PC-9 (cell line): ENCODE data around the gene CACHD1. TPM values are rescaled to one million over a fixed set of nuclear protein-coding genes. Genes with fewer than 3 reads are reported as not detected.
"Not testable (repeated sequence)": the region's sequence is repeated elsewhere in the genome, so short reads cannot be mapped to it uniquely, and the experiment has no call there.

Experiments used
- BruUV-seq: library from RNA; stranded (reverse); fragments of 400-500 nt; replicated peaks from 2 replicates; lab custom pipeline; 2021; lab: Mats Ljungman, UMichigan
- CTCF ChIA-PET: fragments of 300-600 bp; sonication (Branson Sonifier 250); formaldehyde crosslinking; loops from one replicate; lab custom pipeline; 2022; ENCODE audit warnings: antibody characterized with exemption; lab: Charles Lee
- POLR2A ChIA-PET: fragments of 300-600 bp; sonication (Branson Sonifier 250); formaldehyde crosslinking; loops from one replicate; lab custom pipeline; 2022; ENCODE audit warnings: antibody characterized with exemption; ENCODE audit not compliant: unreplicated experiment; lab: Charles Lee
- DNase-seq, 2 experiments: peaks; one replicate each; pipeline versions ENCODE4 v3.0.0 to v3.0.0-alpha.2; 2015 to 2022; ENCODE audit warnings: mixed read lengths in 1 of 2
- H2AFZ ChIP-seq: fragments of 200-600 bp; sonication (generic); 2 replicates; pipeline ENCODE4 v1.8.1; 2017; ENCODE audit warnings: antibody characterized with exemption
- H3F3A ChIP-seq: fragments of 200-600 bp; sonication (generic); 2 replicates; pipeline ENCODE4 v1.8.1; 2017; ENCODE audit warnings: antibody characterized with exemption, mild to moderate bottlenecking, low read depth; ENCODE audit not compliant: insufficient read depth
- H3K27ac ChIP-seq: fragments of 200-600 bp; sonication (generic); 2 replicates; pipeline ENCODE4 v1.6.1; 2016; ENCODE audit warnings: mixed run types
- H3K27me3 ChIP-seq: fragments of 200-600 bp; sonication (generic); 2 replicates; pipeline ENCODE4 v1.6.1; 2016; ENCODE audit warnings: low read depth, mixed run types; ENCODE audit not compliant: insufficient read depth
- H3K36me3 ChIP-seq: fragments of 200-600 bp; sonication (generic); 2 replicates; pipeline ENCODE4 v1.6.1; 2016; ENCODE audit warnings: low read depth, mixed run types
- H3K4me1 ChIP-seq: fragments of 200-600 bp; sonication (generic); replicated peaks from 2 replicates; pipeline ENCODE4 v1.6.1; 2016; ENCODE audit warnings: mixed run types; ENCODE audit not compliant: insufficient read depth
- H3K4me2 ChIP-seq: fragments of 200-600 bp; sonication (generic); 2 replicates; pipeline ENCODE4 v1.6.1; 2017; ENCODE audit warnings: mixed run types
- H3K4me3 ChIP-seq: fragments of 200-600 bp; sonication (generic); 2 replicates; pipeline ENCODE4 v1.6.1; 2016; ENCODE audit warnings: mixed run types
- H3K79me2 ChIP-seq: fragments of 200-600 bp; sonication (generic); 2 replicates; pipeline ENCODE4 v1.6.1; 2017; ENCODE audit warnings: low read depth, mixed run types
- H3K9me2 ChIP-seq: fragments of 200-600 bp; sonication (generic); 2 replicates; pipeline ENCODE4 v1.8.1; 2017; ENCODE audit warnings: mild to moderate bottlenecking; ENCODE audit not compliant: insufficient read depth
- H3K9me3 ChIP-seq: fragments of 200-600 bp; sonication (generic); 2 replicates; pipeline ENCODE4 v1.8.1; 2016; ENCODE audit warnings: low read depth; ENCODE audit not compliant: insufficient read depth
- H4K20me1 ChIP-seq: fragments of 200-600 bp; sonication (generic); 2 replicates; pipeline ENCODE4 v1.8.1; 2017; ENCODE audit not compliant: insufficient read depth
- CTCF ChIP-seq: fragments of 200-600 bp; sonication (generic); conservative IDR thresholded peaks from 2 replicates; pipeline ENCODE4 v1.6.1; 2017; ENCODE audit warnings: mixed run types, antibody characterized with exemption, mild to moderate bottlenecking, moderate library complexity
- EZH2 ChIP-seq: fragments of 200-600 bp; sonication (generic); IDR thresholded peaks from 2 replicates; pipeline ENCODE4 v1.8.0; 2017; ENCODE audit warnings: antibody characterized with exemption, low read depth
- intact Hi-C: fragments of 100-400 bp; cut with micrococcal nuclease; formaldehyde crosslinking; loops from one replicate; pipeline ENCODE4 v1.10.0; 2022; ENCODE audit not compliant: unreplicated experiment
- microRNA-seq: library from miRNA; unstranded; fragments of <30 nt; microRNA quantifications from one replicate; pipeline ENCODE4 v1.2.0, GENCODE V29; 2021; ENCODE audit warnings: borderline number of aligned reads, borderline replicate concordance
- total RNA-seq: library from RNA; stranded (reverse); gene quantifications from 2 replicates; pipeline ENCODE4 v1.2.3, GENCODE V29; 2021

The CACHD1 gene
- total RNA-seq, 1 experiment from 2014 or later = 3.1 TPM

DNA sequence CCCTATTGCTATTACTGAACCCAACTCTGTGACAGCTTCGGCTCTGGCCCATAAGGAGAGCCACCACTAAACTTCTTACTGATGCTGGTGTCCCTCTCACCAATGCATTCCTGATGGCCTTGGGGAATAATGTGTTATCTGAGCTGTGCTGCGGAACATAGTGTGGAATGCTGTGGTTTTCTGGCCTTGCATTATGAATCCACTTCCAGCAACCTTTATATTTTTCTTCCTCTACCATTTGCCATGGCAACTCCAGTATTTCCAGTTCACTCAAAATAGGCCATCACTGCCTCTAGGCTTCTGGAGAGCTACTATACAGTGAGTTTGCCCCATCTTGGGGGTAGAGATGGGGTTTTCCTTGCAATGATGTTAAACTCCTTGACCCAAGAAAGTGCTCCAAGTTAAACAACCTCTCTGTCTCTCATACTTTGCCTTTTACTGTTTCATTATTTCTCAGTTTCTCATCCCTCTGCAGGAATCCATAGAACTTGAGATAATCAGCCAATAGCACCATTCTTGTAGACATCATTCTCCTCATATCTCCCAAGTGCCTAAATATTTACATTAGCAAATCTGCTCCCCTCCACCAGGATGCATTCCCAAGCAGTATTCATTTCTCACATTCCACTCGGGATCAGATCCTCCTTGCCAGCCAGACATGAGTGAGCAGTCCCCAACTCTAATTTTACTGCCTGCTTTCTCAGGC lies 263.8 kb downstream of the CACHD1 start:
- no TSS peak for BruUV-seq
- H3K4me3 ChIP-seq = no peak overlapping the region
- ChIA-PET CTCF (interaction anchor here (0.6 kb wide), 1 partner anchor 497 kb away, joined by 4 read pairs; no protein-coding TSS in a partner anchor), POLR2A (no interaction called here)
- H3K9me2 ChIP-seq = no peaks in the 10 kb centered on the region
- intact Hi-C loops = no loop called here
- H3K27ac ChIP-seq = no peak overlapping the region
- H3K9me3 ChIP-seq = no peaks in the 10 kb centered on the region
- H3K4me2 ChIP-seq = no peak overlapping the region
- no peak for TF ChIP-seq EZH2
- no peak for TF ChIP-seq CTCF
- H4K20me1 ChIP-seq = no peaks in the 10 kb centered on the region
- H3F3A ChIP-seq = no peaks in the 10 kb centered on the region
- no peaks in the 10 kb centered on the region for H3K4me1 ChIP-seq
- no peaks in the 10 kb centered on the region for H3K79me2 ChIP-seq
- no peaks in the 10 kb centered on the region for H3K27me3 ChIP-seq
- H2AFZ ChIP-seq = no peak overlapping the region
- H3K36me3 ChIP-seq = no peaks in the 10 kb centered on the region
- no peak for DNase-seq

DNA sequence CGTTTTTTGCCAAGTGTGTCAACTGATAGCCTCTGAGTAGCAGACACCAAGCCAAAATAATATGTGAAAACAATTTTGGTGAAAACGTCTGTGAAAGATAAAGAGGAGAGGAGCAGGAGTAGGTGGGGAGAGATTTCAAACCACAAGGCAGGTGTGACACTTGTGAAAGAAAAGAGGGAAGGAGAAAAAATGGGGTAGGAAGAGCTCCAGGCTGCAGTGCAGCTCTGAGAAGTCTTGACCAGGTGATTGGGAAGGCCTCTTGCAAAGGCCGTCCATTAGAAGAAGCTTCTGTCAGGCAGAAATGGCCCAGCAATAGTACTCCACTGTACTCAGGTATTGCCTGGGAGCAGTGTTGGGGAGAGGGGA lies 264.3 kb downstream of the CACHD1 start:
- Histone ChIP-seq H3K9me2 (no peaks in the 10 kb centered on the region), H3K36me3 (no peaks in the 10 kb centered on the region), H2AFZ (no peak overlapping the region), H3K4me3 (no peak overlapping the region), H3F3A (no peaks in the 10 kb centered on the region), H4K20me1 (no peaks in the 10 kb centered on the region), H3K27me3 (no peaks in the 10 kb centered on the region), H3K9me3 (no peaks in the 10 kb centered on the region), H3K4me2 (no peak overlapping the region), H3K4me1 (no peaks in the 10 kb centered on the region), H3K79me2 (no peaks in the 10 kb centered on the region), H3K27ac (no peak overlapping the region)
- POLR2A ChIA-PET = no interaction called here
- BruUV-seq = no TSS peak
- no peak for TF ChIP-seq EZH2
- TF ChIP-seq CTCF = no peak
- CTCF ChIA-PET = no interaction called here
- intact Hi-C loops = no loop called here
- no peak for DNase-seq

- H4K20me1 ChIP-seq, H3K9me2 ChIP-seq, DNase-seq, H3K4me3 ChIP-seq, H3K4me2 ChIP-seq, CTCF ChIA-PET, H3K79me2 ChIP-seq, BruUV-seq, H3F3A ChIP-seq, H3K36me3 ChIP-seq, H2AFZ ChIP-seq, H3K27me3 ChIP-seq, H3K27ac ChIP-seq, H3K9me3 ChIP-seq, intact Hi-C loops: not testable (repeated sequence)
- POLR2A ChIA-PET = interaction anchor here (0.7 kb wide), 1 partner anchor 1972 kb away, joined by 5 read pairs; no protein-coding TSS in a partner anchor
- peaks cover 13% of the 10 kb centered on the region; the same call in 1 of the 2 replicates for H3K4me1 ChIP-seq
These were observed 270.8 kb downstream of the CACHD1 start for GRCh38 chr1:64740687-64741086.

Small RNA genes within 50 kb of the gene (microRNA-seq; reads per million reads assigned to microRNA genes)
- gene MIR4794 = not detected
